A549 (cell line): Measurements from ENCODE around the gene STX16. TPM values are rescaled to one million over a fixed set of nuclear protein-coding genes. Genes with fewer than 3 reads are reported as not detected.

Experiments used
- ATAC-seq, 2 experiments: fragments of 200-7000 bp in 1 of 2; fragments of >200 bp in 1 of 2; cut with Nextera tagmentation in 1 of 2; cut with Tn5 transposase in 1 of 2; 3 replicates each; pipeline versions ENCODE4 v1.8.0 to v1.9.1; 2018 to 2020; ENCODE audit warnings: mild to moderate bottlenecking in 1 of 2, moderate library complexity in 1 of 2
- CTCF ChIA-PET: fragments of 300-600 bp; sonication (Branson Sonifier 250); formaldehyde crosslinking; extraction: SDS; loops from one replicate; lab custom pipeline; 2021; ENCODE audit warnings: antibody characterized with exemption, inconsistent platforms; lab: Yijun Ruan, JAX
- POLR2A ChIA-PET: fragments of 350-600 bp; formaldehyde crosslinking; extraction: SDS; loops from one replicate; lab custom pipeline; 2021; ENCODE audit warnings: antibody characterized with exemption, inconsistent platforms; lab: Yijun Ruan, JAX
- DNase-seq, 2 experiments: peaks; one replicate each; pipeline versions ENCODE4 v3.0.0 to v3.0.0-alpha.2; 2011 to 2016; ENCODE audit warnings: low read depth in 1 of 2, low spot score in 1 of 2
- FAIRE-seq: peaks from 2 replicates; lab custom pipeline; 2011; peaks lifted over from hg19 to GRCh38; lab: Jason Lieb, UNC
- H3K27ac ChIP-seq, 2 experiments: fragments of >200 bp; sonication (Bioruptor Twin); formaldehyde crosslinking; 3 replicates each; pipeline ENCODE4 v1.5.1; 2016 to 2017
- H3K4me1 ChIP-seq: fragments of >200 bp; sonication (Bioruptor Twin); formaldehyde crosslinking; 3 replicates; pipeline ENCODE4 v1.6.1; 2016
- H3K4me2 ChIP-seq: fragments of >200 bp; sonication (Bioruptor Twin); formaldehyde crosslinking; 3 replicates; pipeline ENCODE4 v1.6.1; 2016
- H3K4me3 ChIP-seq: fragments of >200 bp; sonication (Bioruptor Twin); formaldehyde crosslinking; 3 replicates; pipeline ENCODE4 v1.5.1; 2016
- H3K9me3 ChIP-seq: fragments of >200 bp; sonication (Bioruptor Twin); formaldehyde crosslinking; 3 replicates; pipeline ENCODE4 v1.6.1; 2016
- CEBPB ChIP-seq, 2 experiments: fragments of >200 bp in 1 of 2; sonication (Bioruptor Twin) in 1 of 2; formaldehyde crosslinking in 1 of 2; IDR thresholded peaks; 2 replicates each; pipeline ENCODE4 v1.6.1; 2012 to 2016
- CHD2 ChIP-seq: fragments of 150-350 bp; IDR thresholded peaks from 2 replicates; pipeline ENCODE4 v1.6.1; 2014; ENCODE audit warnings: low read length; ENCODE audit not compliant: partially characterized antibody
- CHD4 ChIP-seq: fragments of 200-600 bp; sonication (generic); IDR thresholded peaks from 2 replicates; pipeline ENCODE4 v1.6.1; 2016; ENCODE audit warnings: antibody characterized with exemption, mild to moderate bottlenecking, borderline replicate concordance
- EHF ChIP-seq: fragments of 250-450 bp; sonication (Bioruptor Pico); IDR thresholded peaks from 2 replicates; pipeline ENCODE4 v1.5.0; 2020; ENCODE audit warnings: mild to moderate bottlenecking
- ESRRA ChIP-seq: fragments of 150-350 bp; IDR thresholded peaks from 2 replicates; pipeline ENCODE4 v1.6.1; 2014; ENCODE audit warnings: mild to moderate bottlenecking, low read length, borderline replicate concordance
- FOSB ChIP-seq: fragments of 250-450 bp; sonication (Bioruptor Pico); IDR thresholded peaks from 2 replicates; pipeline ENCODE4 v1.5.0; 2020; ENCODE audit warnings: mild to moderate bottlenecking, moderate library complexity
- FOSL2 ChIP-seq, 2 experiments: fragments of 450-650 bp in 1 of 2; fragments of >200 bp in 1 of 2; sonication (Bioruptor Twin) in 1 of 2; formaldehyde crosslinking; IDR thresholded peaks; 2 replicates each; pipeline versions ENCODE4 v1.5.0 to v1.6.1; 2016 to 2020; ENCODE audit warnings: mild to moderate bottlenecking in 1 of 2, moderate library complexity in 1 of 2
- HDAC2 ChIP-seq: fragments of 200-600 bp; sonication (generic); IDR thresholded peaks from 2 replicates; pipeline ENCODE4 v1.6.1; 2016
- HOXB13 ChIP-seq: fragments of 250-450 bp; sonication (Bioruptor Pico); IDR thresholded peaks from 2 replicates; pipeline ENCODE4 v1.5.0; 2020; ENCODE audit warnings: low read depth, mild to moderate bottlenecking, moderate library complexity
- HOXB5 ChIP-seq: fragments of 250-450 bp; sonication (Bioruptor Pico); IDR thresholded peaks from 2 replicates; pipeline ENCODE4 v1.5.0; 2020; ENCODE audit warnings: mild to moderate bottlenecking, moderate library complexity
- JUN ChIP-seq, 2 experiments: fragments of >200 bp; sonication (Bioruptor Twin); formaldehyde crosslinking; IDR thresholded peaks; 2 replicates in 1 of 2; 3 replicates in 1 of 2; pipeline ENCODE4 v1.6.1; 2016 to 2017
- MAFK ChIP-seq: fragments of 450-650 bp; IDR thresholded peaks from 2 replicates; pipeline ENCODE4 v1.6.1; 2014; ENCODE audit not compliant: partially characterized antibody
- MAX ChIP-seq: IDR thresholded peaks from 2 replicates; pipeline ENCODE4 v1.6.1; 2012
- MYC ChIP-seq: IDR thresholded peaks from 2 replicates; pipeline ENCODE4 v1.6.1; 2012; ENCODE audit warnings: mild to moderate bottlenecking, inconsistent platforms, low read length, improper control_type of control experiment, borderline replicate concordance
- NFE2L2 ChIP-seq: fragments of 150-350 bp; conservative IDR thresholded peaks from 2 replicates; pipeline ENCODE4 v1.6.1; 2014; ENCODE audit warnings: low read length
- POLR2AphosphoS2 ChIP-seq: conservative IDR thresholded peaks from 2 replicates; pipeline ENCODE4 v1.6.1; 2012; ENCODE audit warnings: low read length, improper control_type of control experiment, inconsistent platforms
- RAD21 ChIP-seq, 2 experiments: fragments of >200 bp in 1 of 2; sonication (Bioruptor Twin) in 1 of 2; formaldehyde crosslinking in 1 of 2; IDR thresholded peaks in 1 of 2; conservative IDR thresholded peaks in 1 of 2; 2 replicates in 1 of 2; 3 replicates in 1 of 2; pipeline ENCODE4 v1.6.1; 2012 to 2018; ENCODE audit warnings: inconsistent platforms in 1 of 2
- SREBF2 ChIP-seq: fragments of 450-650 bp; IDR thresholded peaks from 2 replicates; pipeline ENCODE4 v1.6.1; 2014; ENCODE audit warnings: mild to moderate bottlenecking, moderate library complexity
- TFCP2L1 ChIP-seq: fragments of 250-450 bp; sonication (Bioruptor Pico); IDR thresholded peaks from 2 replicates; pipeline ENCODE4 v1.5.0; 2021; ENCODE audit warnings: mild to moderate bottlenecking
- ZFP36 ChIP-seq: fragments of 450-650 bp; IDR thresholded peaks from 2 replicates; pipeline ENCODE4 v1.6.1; 2014; ENCODE audit warnings: borderline replicate concordance; ENCODE audit not compliant: partially characterized antibody
- ZSCAN20 ChIP-seq: fragments of 250-450 bp; sonication (Bioruptor Pico); IDR thresholded peaks from 2 replicates; pipeline ENCODE4 v1.8.0; 2022; ENCODE audit warnings: mild to moderate bottlenecking, moderate library complexity
- WGBS: methylation state at CpG from one replicate; pipeline ENCODE4 v1.1.6; 2017; ENCODE audit errors: missing lambda C conversion rate; 5-methylcytosine and 5-hydroxymethylcytosine counted together
- polyA plus RNA-seq, 4 experiments: library from polyadenylated mRNA; depleted of rRNA in 3 of 4; stranded (reverse); fragments of >200 nt; fragmentation: RNase III in 1 of 4; extraction: RNeasy Plus Mini Kit Qiagen cat#74134 plus additional on column Dnase treatment in 1 of 4; gene quantifications; 2 replicates in 3 of 4; 3 replicates in 1 of 4; pipeline ENCODE4 v1.2.3, GENCODE V29; 2011 to 2017
- TF ChIP-seq, protein P1 (sequence below): fragments of >200 bp; sonication (Bioruptor Twin); formaldehyde crosslinking; IDR thresholded peaks from 3 replicates; pipeline ENCODE4 v1.5.1; 2016

Gene STX16
- polyA plus RNA-seq, 2 of the 4 experiments (the other 2 are of a cell fraction) = 68.5 to 71.6 TPM

- FAIRE-seq = no peak
- WGBS = 87% methylated on average over 12 of the region's 12 CpGs
- POLR2A ChIA-PET = no interaction called here
Measured at GRCh38 chr20:58703765-58704371, 52.8 kb downstream of the STX16 start.

GRCh38 chr20:58705208-58705926 is 54.3 kb downstream of the STX16 start:
- ATAC-seq (no peak), FAIRE-seq (no peak), DNase-seq (no peak)
- WGBS = 90% methylated on average over 14 of the region's 14 CpGs
- Histone ChIP-seq H3K4me1 (no peaks in the 10 kb centered on the region), H3K9me3 (no peaks in the 10 kb centered on the region), H3K4me2 (no peak overlapping the region), H3K27ac (no peak overlapping the region), H3K4me3 (no peak overlapping the region)
- TF ChIP-seq HDAC2 = no peak
- TF ChIP-seq ZFP36 = no peak
- TF ChIP-seq NFE2L2 = no peak
- no peak for TF ChIP-seq RAD21 (conservative IDR thresholded peaks at IDR 0.05 in 1 of 2, IDR thresholded peaks at IDR 0.05 in 1 of 2)
- no peak for TF ChIP-seq EHF (CRISPR knock-in tag)
- no peak for TF ChIP-seq POLR2AphosphoS2
- TF ChIP-seq CHD4 = no peak
- no peak for TF ChIP-seq TFCP2L1 (CRISPR knock-in tag)
- TF ChIP-seq, protein P1, sequence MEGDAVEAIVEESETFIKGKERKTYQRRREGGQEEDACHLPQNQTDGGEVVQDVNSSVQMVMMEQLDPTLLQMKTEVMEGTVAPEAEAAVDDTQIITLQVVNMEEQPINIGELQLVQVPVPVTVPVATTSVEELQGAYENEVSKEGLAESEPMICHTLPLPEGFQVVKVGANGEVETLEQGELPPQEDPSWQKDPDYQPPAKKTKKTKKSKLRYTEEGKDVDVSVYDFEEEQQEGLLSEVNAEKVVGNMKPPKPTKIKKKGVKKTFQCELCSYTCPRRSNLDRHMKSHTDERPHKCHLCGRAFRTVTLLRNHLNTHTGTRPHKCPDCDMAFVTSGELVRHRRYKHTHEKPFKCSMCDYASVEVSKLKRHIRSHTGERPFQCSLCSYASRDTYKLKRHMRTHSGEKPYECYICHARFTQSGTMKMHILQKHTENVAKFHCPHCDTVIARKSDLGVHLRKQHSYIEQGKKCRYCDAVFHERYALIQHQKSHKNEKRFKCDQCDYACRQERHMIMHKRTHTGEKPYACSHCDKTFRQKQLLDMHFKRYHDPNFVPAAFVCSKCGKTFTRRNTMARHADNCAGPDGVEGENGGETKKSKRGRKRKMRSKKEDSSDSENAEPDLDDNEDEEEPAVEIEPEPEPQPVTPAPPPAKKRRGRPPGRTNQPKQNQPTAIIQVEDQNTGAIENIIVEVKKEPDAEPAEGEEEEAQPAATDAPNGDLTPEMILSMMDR = no peak
- TF ChIP-seq CEBPB (IDR thresholded peaks at IDR 0.05) = no peak
- no peak for TF ChIP-seq CHD2
- ChIA-PET POLR2A (no interaction called here), CTCF (interaction anchor here (0.9 to 2.1 kb wide), 7 partner anchors 11 to 468 kb away, joined by 3 to 8 read pairs (median 3); partner anchors contain the start of gene GNAS)

More at GRCh38 chr20:58703765-58704371, 52.8 kb downstream of the STX16 start:
- Histone ChIP-seq H3K9me3 (no peaks in the 10 kb centered on the region), H3K4me1 (no peaks in the 10 kb centered on the region), H3K4me2 (no peak overlapping the region), H3K4me3 (no peak overlapping the region), H3K27ac (no peak overlapping the region)
- no peak for ATAC-seq
- DNase-seq = no peak
- TF ChIP-seq HOXB5 (CRISPR knock-in tag) (no peak), SREBF2 (no peak), ZSCAN20 (CRISPR knock-in tag) (no peak), ESRRA (no peak), MAFK (no peak), FOSB (no peak), JUN (IDR thresholded peaks at IDR 0.05) (no peak), HOXB13 (no peak), POLR2AphosphoS2 (no peak), FOSL2 (IDR thresholded peaks at IDR 0.05) (no peak), FOSL2 (CRISPR knock-in tag; IDR thresholded peaks at IDR 0.05) (no peak), MYC (no peak), MAX (no peak), CHD2 (no peak)
- TF ChIP-seq, protein P1 = no peak
- CTCF ChIA-PET = interaction anchor here (0.7 to 1.7 kb wide), 6 partner anchors 8 to 23 kb away, joined by 3 to 7 read pairs (median 3); partner anchors contain the start of gene NPEPL1
